ENCODE measurements around the gene MLH3. TPM values are rescaled to one million over a fixed set of nuclear protein-coding genes. Genes with fewer than 3 reads are reported as not detected.

The MLH3 gene
- total RNA-seq, 2 experiments from 2014 or later, result 6.6 to 6.7 TPM

DNA sequence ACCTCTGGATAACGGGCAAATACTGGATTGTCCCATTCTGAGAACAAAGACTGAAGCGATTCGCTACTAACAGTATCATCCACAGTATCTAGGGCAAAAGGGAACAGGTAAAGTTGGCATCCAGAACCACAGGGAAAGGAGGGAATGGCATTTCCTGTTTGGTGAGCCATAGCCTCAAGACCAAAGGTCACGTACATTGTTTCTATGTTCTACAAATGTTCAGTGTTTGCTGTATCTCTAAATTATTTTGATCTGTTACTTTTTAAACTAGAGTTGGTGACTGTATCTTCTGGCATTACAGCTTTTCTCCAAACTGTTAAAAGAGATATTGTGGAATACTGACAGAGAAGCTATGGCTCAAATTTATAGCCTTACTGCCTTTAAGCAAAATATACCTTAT is 9.7 kb downstream of the MLH3 start:
- Histone ChIP-seq H3K36me3 (ENCODE audit: insufficient read depth, low read length) (no peaks in the 10 kb centered on the region), H3K4me3 (ENCODE audit: low read depth, low read length, poor library complexity, severe bottlenecking) (no peak overlapping the region), H3K79me2 (ENCODE audit: insufficient read depth, low read depth, low read length) (no peaks in the 10 kb centered on the region), H2AFZ (ENCODE audit: low read length) (no peak overlapping the region; the same call in 1 of the 2 replicates), H3K27ac (ENCODE audit: low read depth, low read length, poor library complexity, severe bottlenecking) (no peak overlapping the region), H4K20me1 (ENCODE audit: insufficient read depth, low read length) (no peaks in the 10 kb centered on the region), H3K9me2 (ENCODE audit: insufficient read depth, low read length) (no peaks in the 10 kb centered on the region), H3K4me1 (ENCODE audit: insufficient read depth, low read length, poor library complexity, severe bottlenecking) (no peaks in the 10 kb centered on the region), H3K9me3 (ENCODE audit: low read length) (no peaks in the 10 kb centered on the region), H3K4me2 (ENCODE audit: low read length) (no peak overlapping the region)
- no peak for DNase-seq (ENCODE audit: low spot score)
- ChIA-PET CTCF (ENCODE audit: unreplicated experiment) (no interaction called here), POLR2A (interaction anchor here (0.9 kb wide), 1 partner anchor 88 kb away, joined by 3 read pairs; no protein-coding TSS in a partner anchor)
- TF ChIP-seq, protein P1, sequence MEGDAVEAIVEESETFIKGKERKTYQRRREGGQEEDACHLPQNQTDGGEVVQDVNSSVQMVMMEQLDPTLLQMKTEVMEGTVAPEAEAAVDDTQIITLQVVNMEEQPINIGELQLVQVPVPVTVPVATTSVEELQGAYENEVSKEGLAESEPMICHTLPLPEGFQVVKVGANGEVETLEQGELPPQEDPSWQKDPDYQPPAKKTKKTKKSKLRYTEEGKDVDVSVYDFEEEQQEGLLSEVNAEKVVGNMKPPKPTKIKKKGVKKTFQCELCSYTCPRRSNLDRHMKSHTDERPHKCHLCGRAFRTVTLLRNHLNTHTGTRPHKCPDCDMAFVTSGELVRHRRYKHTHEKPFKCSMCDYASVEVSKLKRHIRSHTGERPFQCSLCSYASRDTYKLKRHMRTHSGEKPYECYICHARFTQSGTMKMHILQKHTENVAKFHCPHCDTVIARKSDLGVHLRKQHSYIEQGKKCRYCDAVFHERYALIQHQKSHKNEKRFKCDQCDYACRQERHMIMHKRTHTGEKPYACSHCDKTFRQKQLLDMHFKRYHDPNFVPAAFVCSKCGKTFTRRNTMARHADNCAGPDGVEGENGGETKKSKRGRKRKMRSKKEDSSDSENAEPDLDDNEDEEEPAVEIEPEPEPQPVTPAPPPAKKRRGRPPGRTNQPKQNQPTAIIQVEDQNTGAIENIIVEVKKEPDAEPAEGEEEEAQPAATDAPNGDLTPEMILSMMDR (conservative IDR thresholded peaks at IDR 0.05; ENCODE audit: low read length), result no peak
- no peak for TF ChIP-seq EZH2phosphoT487 (IDR thresholded peaks at IDR 0.05; ENCODE audit: borderline replicate concordance, low read depth, low read length)
- no TSS peak for BruUV-seq (replicated peaks)
- intact Hi-C loops (cut with micrococcal nuclease; ENCODE audit: unreplicated experiment), result no loop called here

DNA sequence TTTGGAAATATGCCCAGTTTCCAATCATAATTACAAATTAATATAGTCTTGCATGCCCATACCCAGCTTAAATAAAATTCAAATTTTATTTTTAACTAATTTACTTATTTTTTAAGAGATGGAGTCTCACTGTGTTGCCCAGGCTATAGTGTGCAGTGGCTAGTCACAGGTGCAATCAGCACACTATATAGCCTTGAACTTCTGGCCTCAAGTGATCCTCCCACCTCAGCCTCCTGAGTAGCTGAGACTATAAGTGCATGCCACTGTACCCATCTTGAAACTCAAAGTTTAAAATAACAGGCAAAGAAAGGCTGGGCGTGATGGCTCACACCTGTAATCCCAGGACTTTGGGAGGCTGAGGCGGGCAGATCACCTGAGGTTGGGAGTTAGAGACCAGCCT is 10.3 kb downstream of the MLH3 start:
- Histone ChIP-seq H3K9me3 (ENCODE audit: low read length) (no peaks in the 10 kb centered on the region), H3K79me2 (ENCODE audit: insufficient read depth, low read depth, low read length) (no peaks in the 10 kb centered on the region), H3K4me3 (ENCODE audit: low read depth, low read length, poor library complexity, severe bottlenecking) (no peak overlapping the region), H3K4me1 (ENCODE audit: insufficient read depth, low read length, poor library complexity, severe bottlenecking) (no peaks in the 10 kb centered on the region), H3K36me3 (ENCODE audit: insufficient read depth, low read length) (no peaks in the 10 kb centered on the region), H2AFZ (ENCODE audit: low read length) (no peak overlapping the region), H3K9me2 (ENCODE audit: insufficient read depth, low read length) (no peaks in the 10 kb centered on the region), H4K20me1 (ENCODE audit: insufficient read depth, low read length) (no peaks in the 10 kb centered on the region), H3K27ac (ENCODE audit: low read depth, low read length, poor library complexity, severe bottlenecking) (no peak overlapping the region), H3K4me2 (ENCODE audit: low read length) (no peak overlapping the region)
- intact Hi-C loops (cut with micrococcal nuclease; ENCODE audit: unreplicated experiment), result no loop called here
- DNase-seq (ENCODE audit: low spot score), result no peak
- TF ChIP-seq EZH2phosphoT487 (IDR thresholded peaks at IDR 0.05; ENCODE audit: borderline replicate concordance, low read depth, low read length), result no peak
- TF ChIP-seq, protein P1 (conservative IDR thresholded peaks at IDR 0.05; ENCODE audit: low read length), result no peak
- no TSS peak for BruUV-seq (replicated peaks)
- ChIA-PET POLR2A (no interaction called here), CTCF (ENCODE audit: unreplicated experiment) (no interaction called here)

DNA sequence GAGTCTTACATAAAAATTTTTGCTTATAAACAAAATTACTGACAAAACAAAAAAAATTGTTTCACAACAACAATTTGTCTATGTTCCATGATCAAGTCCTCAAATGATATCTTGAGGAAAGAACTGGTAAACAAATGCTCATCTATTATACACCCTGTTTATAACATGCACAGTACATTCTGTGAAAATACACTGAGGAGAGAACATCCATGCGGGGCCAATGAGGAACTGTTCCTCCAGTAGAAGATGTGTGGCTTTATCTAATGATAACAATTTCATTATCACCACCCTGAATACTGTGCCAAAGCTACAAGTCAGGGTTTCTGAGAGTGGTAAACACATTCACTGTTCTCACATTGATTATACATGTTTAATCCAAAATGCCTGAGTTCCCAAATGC is 10.8 kb downstream of the MLH3 start:
- BruUV-seq (replicated peaks), result no TSS peak
- Histone ChIP-seq H4K20me1 (ENCODE audit: insufficient read depth, low read length) (no peaks in the 10 kb centered on the region), H3K27ac (ENCODE audit: low read depth, low read length, poor library complexity, severe bottlenecking) (no peak overlapping the region), H3K4me3 (ENCODE audit: low read depth, low read length, poor library complexity, severe bottlenecking) (no peak overlapping the region), H2AFZ (ENCODE audit: low read length) (no peak overlapping the region), H3K36me3 (ENCODE audit: insufficient read depth, low read length) (no peaks in the 10 kb centered on the region), H3K79me2 (ENCODE audit: insufficient read depth, low read depth, low read length) (no peaks in the 10 kb centered on the region), H3K9me2 (ENCODE audit: insufficient read depth, low read length) (no peaks in the 10 kb centered on the region), H3K4me1 (ENCODE audit: insufficient read depth, low read length, poor library complexity, severe bottlenecking) (no peaks in the 10 kb centered on the region), H3K4me2 (ENCODE audit: low read length) (no peak overlapping the region), H3K9me3 (ENCODE audit: low read length) (no peaks in the 10 kb centered on the region)
- intact Hi-C loops (cut with micrococcal nuclease; ENCODE audit: unreplicated experiment), result no loop called here
- TF ChIP-seq, protein P1 (conservative IDR thresholded peaks at IDR 0.05; ENCODE audit: low read length), result no peak
- TF ChIP-seq EZH2phosphoT487 (IDR thresholded peaks at IDR 0.05; ENCODE audit: borderline replicate concordance, low read depth, low read length), result no peak
- no peak for DNase-seq (ENCODE audit: low spot score)
- CTCF ChIA-PET (ENCODE audit: unreplicated experiment), result no interaction called here
- POLR2A ChIA-PET, result no interaction called here

Measured in OCI-LY7 (cell line).